NB4 (cell line): ENCODE measurements around the gene ADARB2.

Experiments
- MYC ChIP-seq: IDR thresholded peaks from 2 replicates; pipeline ENCODE4 v1.6.1; 2011; ENCODE audit warnings: low read depth, low read length
- POLR2A ChIP-seq: IDR thresholded peaks from 2 replicates; pipeline ENCODE4 v1.6.1; 2011; ENCODE audit warnings: mild to moderate bottlenecking; ENCODE audit not compliant: insufficient read length; ENCODE audit errors: extremely low read depth
- TF ChIP-seq, protein P1 (sequence below): IDR thresholded peaks from one replicate; pipeline ENCODE4 v1.5.1; 2012; ENCODE audit warnings: low read depth, low read length

- TF ChIP-seq, protein P1, sequence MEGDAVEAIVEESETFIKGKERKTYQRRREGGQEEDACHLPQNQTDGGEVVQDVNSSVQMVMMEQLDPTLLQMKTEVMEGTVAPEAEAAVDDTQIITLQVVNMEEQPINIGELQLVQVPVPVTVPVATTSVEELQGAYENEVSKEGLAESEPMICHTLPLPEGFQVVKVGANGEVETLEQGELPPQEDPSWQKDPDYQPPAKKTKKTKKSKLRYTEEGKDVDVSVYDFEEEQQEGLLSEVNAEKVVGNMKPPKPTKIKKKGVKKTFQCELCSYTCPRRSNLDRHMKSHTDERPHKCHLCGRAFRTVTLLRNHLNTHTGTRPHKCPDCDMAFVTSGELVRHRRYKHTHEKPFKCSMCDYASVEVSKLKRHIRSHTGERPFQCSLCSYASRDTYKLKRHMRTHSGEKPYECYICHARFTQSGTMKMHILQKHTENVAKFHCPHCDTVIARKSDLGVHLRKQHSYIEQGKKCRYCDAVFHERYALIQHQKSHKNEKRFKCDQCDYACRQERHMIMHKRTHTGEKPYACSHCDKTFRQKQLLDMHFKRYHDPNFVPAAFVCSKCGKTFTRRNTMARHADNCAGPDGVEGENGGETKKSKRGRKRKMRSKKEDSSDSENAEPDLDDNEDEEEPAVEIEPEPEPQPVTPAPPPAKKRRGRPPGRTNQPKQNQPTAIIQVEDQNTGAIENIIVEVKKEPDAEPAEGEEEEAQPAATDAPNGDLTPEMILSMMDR = no peak
- no peak for TF ChIP-seq POLR2A
- no peak for TF ChIP-seq MYC
These were observed 112.2 kb downstream of the ADARB2 start for GRCh38 chr10:1625079-1625478.
